ENCODE measurements around the gene SEMA4D. TPM values are rescaled to one million over a fixed set of nuclear protein-coding genes. Genes with fewer than 3 reads are reported as not detected.

SEMA4D gene
- total and polyA plus RNA-seq, 2 of the 13 experiments (the other 11 are each of a cell fraction or from before 2014, with no cell fraction given) = 0.13 to 0.16 TPM

GRCh38 chr9:89427621-89428221 is 70.2 kb downstream of the SEMA4D start:
- ChIA-PET POLR2A (no interaction called here), CTCF (ENCODE audit: low intra/inter-chr PET ratio, low total read pairs) (no interaction called here)
- peaks cover 8% of the 10 kb centered on the region for H3K4me1 ChIP-seq (ENCODE audit: insufficient read depth, low read length)
- peaks cover 1 to 8% of the 10 kb centered on the region in 2 experiments; a peak in 2 of 5 replicates for H3K27me3 ChIP-seq (ENCODE audit: control insufficient read depth in 1 of 2, insufficient read depth in 2 of 2, low read length in 2 of 2)
- H3K79me2 ChIP-seq (ENCODE audit: insufficient read depth, low read length) = no peaks in the 10 kb centered on the region
- H3K4me2 ChIP-seq (ENCODE audit: low read depth, low read length) = no peak overlapping the region
- no TSS peak for BruUV-seq (replicated peaks)
- in situ Hi-C loops (cut with HindIII; ENCODE audit: extremely low pct_ligation_motif_present, low pct_unique_long_range_greater_than_20kb) = no loop called here
- DNase-seq (ENCODE audit: low spot score) (no peak), FAIRE-seq (no peak), ATAC-seq (peak; percentile 75)
- no peaks in the 10 kb centered on the region for H3K36me3 ChIP-seq (replicated peaks in 1 of 2; ENCODE audit: control insufficient read depth in 1 of 2, insufficient read depth in 2 of 2, low read length in 2 of 2)
- no peak overlapping the region for H3K4me3 ChIP-seq (replicated peaks in 1 of 3; ENCODE audit: insufficient read depth in 1 of 3, low read depth in 2 of 3, low read length in 3 of 3)
- H2AFZ ChIP-seq (ENCODE audit: low read length) = no peak overlapping the region
- WGBS (ENCODE audit: low lambda C conversion rate) = 22% methylated on average over 5 of the region's 17 CpGs
- no peak overlapping the region for H3K9ac ChIP-seq (ENCODE audit: insufficient read depth, low read depth, low read length)
- intact Hi-C loops (cut with micrococcal nuclease; ENCODE audit: unreplicated experiment) = no loop called here
- H3K27ac ChIP-seq (ENCODE audit: extremely low read length, insufficient read depth, low read length) = no peak overlapping the region
- H4K20me1 ChIP-seq (ENCODE audit: insufficient read depth, low read length) = no peaks in the 10 kb centered on the region
- 0 out of 2 replicates have a peak, but pooled peaks have one; percentile 18 for TF ChIP-seq MNT (IDR thresholded peaks at IDR 0.05)
- TF ChIP-seq CCAR2 (optimal IDR thresholded peaks at IDR 0.05; ENCODE audit: low read depth, low read length) = no peak
- H3K9me3 ChIP-seq (ENCODE audit: low read length) = no peaks in the 10 kb centered on the region

DNA sequence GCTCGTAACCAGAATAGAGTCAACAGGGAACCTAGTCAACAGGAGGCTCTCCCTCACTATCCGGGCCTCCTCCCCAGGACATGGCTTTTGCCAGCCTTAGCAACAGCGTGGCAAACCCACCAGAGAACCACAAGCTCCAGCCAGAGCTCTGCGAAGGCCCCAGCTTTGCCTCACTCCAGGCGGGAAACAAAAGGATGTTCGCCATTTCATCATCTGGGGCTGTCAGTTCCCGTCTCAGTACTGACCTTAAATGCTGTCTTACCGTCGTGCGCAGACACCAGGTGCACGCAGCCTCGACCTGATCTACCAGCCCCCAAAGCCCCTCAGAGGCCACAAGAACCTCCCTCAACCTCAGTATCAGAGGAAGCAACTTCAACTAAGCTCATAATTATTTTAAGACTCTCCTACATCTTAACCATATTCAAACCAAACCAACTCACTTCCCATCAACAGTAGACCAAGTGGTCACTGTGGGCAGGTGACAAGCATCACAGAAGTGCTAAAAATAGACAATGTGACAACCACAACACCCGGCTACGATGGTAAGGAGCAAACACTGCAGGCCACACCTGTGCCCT is 71.4 kb downstream of the SEMA4D start:
- intact Hi-C loops (cut with micrococcal nuclease; ENCODE audit: unreplicated experiment) = no loop called here
- no peak overlapping the region for H3K4me2 ChIP-seq (ENCODE audit: low read depth, low read length)
- peaks cover 8% of the 10 kb centered on the region for H3K4me1 ChIP-seq (ENCODE audit: insufficient read depth, low read length)
- no peaks in the 10 kb centered on the region for H3K9me3 ChIP-seq (ENCODE audit: low read length)
- H3K36me3 ChIP-seq (replicated peaks in 1 of 2; ENCODE audit: control insufficient read depth in 1 of 2, insufficient read depth in 2 of 2, low read length in 2 of 2) = no peaks in the 10 kb centered on the region
- peaks cover 1 to 8% of the 10 kb centered on the region in 2 experiments; a peak in 2 of 5 replicates for H3K27me3 ChIP-seq (ENCODE audit: control insufficient read depth in 1 of 2, insufficient read depth in 2 of 2, low read length in 2 of 2)
- no peaks in the 10 kb centered on the region for H3K79me2 ChIP-seq (ENCODE audit: insufficient read depth, low read length)
- POLR2A ChIA-PET = no interaction called here
- no peak overlapping the region for H2AFZ ChIP-seq (ENCODE audit: low read length)
- H4K20me1 ChIP-seq (ENCODE audit: insufficient read depth, low read length) = no peaks in the 10 kb centered on the region
- no peak for FAIRE-seq
- no TSS peak for BruUV-seq (replicated peaks)
- TF ChIP-seq MIER3 (CRISPR knock-in tag; IDR thresholded peaks at IDR 0.05; ENCODE audit: borderline replicate concordance) (no peak), ZNF552 (CRISPR knock-in tag; IDR thresholded peaks at IDR 0.05; ENCODE audit: borderline replicate concordance) (no peak), ZNF207 (IDR thresholded peaks at IDR 0.05; ENCODE audit: borderline replicate concordance) (no peak), NFE2L1 (CRISPR knock-in tag; IDR thresholded peaks at IDR 0.05; ENCODE audit: borderline replicate concordance) (no peak), XRCC5 (optimal IDR thresholded peaks at IDR 0.05; ENCODE audit: low read length) (no peak), KMT2B (CRISPR knock-in tag; IDR thresholded peaks at IDR 0.05) (no peak), ZNF660 (CRISPR knock-in tag; IDR thresholded peaks at IDR 0.05; ENCODE audit: borderline replicate concordance, low read depth) (no peak)
- TF ChIP-seq, protein P1, sequence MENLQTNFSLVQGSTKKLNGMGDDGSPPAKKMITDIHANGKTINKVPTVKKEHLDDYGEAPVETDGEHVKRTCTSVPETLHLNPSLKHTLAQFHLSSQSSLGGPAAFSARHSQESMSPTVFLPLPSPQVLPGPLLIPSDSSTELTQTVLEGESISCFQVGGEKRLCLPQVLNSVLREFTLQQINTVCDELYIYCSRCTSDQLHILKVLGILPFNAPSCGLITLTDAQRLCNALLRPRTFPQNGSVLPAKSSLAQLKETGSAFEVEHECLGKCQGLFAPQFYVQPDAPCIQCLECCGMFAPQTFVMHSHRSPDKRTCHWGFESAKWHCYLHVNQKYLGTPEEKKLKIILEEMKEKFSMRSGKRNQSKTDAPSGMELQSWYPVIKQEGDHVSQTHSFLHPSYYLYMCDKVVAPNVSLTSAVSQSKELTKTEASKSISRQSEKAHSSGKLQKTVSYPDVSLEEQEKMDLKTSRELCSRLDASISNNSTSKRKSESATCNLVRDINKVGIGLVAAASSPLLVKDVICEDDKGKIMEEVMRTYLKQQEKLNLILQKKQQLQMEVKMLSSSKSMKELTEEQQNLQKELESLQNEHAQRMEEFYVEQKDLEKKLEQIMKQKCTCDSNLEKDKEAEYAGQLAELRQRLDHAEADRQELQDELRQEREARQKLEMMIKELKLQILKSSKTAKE (CRISPR knock-in tag; IDR thresholded peaks at IDR 0.05; ENCODE audit: borderline replicate concordance) = no peak
- TF ChIP-seq, protein P2, sequence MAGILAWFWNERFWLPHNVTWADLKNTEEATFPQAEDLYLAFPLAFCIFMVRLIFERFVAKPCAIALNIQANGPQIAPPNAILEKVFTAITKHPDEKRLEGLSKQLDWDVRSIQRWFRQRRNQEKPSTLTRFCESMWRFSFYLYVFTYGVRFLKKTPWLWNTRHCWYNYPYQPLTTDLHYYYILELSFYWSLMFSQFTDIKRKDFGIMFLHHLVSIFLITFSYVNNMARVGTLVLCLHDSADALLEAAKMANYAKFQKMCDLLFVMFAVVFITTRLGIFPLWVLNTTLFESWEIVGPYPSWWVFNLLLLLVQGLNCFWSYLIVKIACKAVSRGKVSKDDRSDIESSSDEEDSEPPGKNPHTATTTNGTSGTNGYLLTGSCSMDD (CRISPR knock-in tag; IDR thresholded peaks at IDR 0.05) = no peak
- TF ChIP-seq, protein P3, sequence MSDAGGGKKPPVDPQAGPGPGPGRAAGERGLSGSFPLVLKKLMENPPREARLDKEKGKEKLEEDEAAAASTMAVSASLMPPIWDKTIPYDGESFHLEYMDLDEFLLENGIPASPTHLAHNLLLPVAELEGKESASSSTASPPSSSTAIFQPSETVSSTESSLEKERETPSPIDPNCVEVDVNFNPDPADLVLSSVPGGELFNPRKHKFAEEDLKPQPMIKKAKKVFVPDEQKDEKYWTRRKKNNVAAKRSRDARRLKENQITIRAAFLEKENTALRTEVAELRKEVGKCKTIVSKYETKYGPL (CRISPR knock-in tag; IDR thresholded peaks at IDR 0.05) = no peak
- WGBS (ENCODE audit: low lambda C conversion rate) = 37% methylated on average over 13 of the region's 14 CpGs
- CTCF ChIA-PET (ENCODE audit: low intra/inter-chr PET ratio, low total read pairs) = no interaction called here
- no peak overlapping the region for H3K9ac ChIP-seq (ENCODE audit: insufficient read depth, low read depth, low read length)
- no peak overlapping the region for H3K27ac ChIP-seq (ENCODE audit: extremely low read length, insufficient read depth, low read length)
- no peak for DNase-seq (ENCODE audit: low spot score)
- H3K4me3 ChIP-seq (replicated peaks in 1 of 3; ENCODE audit: insufficient read depth in 1 of 3, low read depth in 2 of 3, low read length in 3 of 3) = no peak overlapping the region
- ATAC-seq = no peak
- in situ Hi-C loops (cut with HindIII; ENCODE audit: extremely low pct_ligation_motif_present, low pct_unique_long_range_greater_than_20kb) = no loop called here
